Measurements from ENCODE around the gene MEF2A. TPM values are rescaled to one million over a fixed set of nuclear protein-coding genes. Genes with fewer than 3 reads are reported as not detected.
"Not testable (repeated sequence)": the region's sequence is repeated elsewhere in the genome, so short reads cannot be mapped to it uniquely, and the experiment has no call there.

Gene MEF2A
- total RNA-seq, 1 donor from 2014 or later = 25.5 TPM

- peak; percentile 97 for ATAC-seq
These were observed 85.4 kb downstream of the MEF2A start for GRCh38 chr15:99651023-99651807.

- no peak for ATAC-seq
These were observed 90.4 kb downstream of the MEF2A start for GRCh38 chr15:99656205-99656604.

- no peak for ATAC-seq
These were observed 92.2 kb downstream of the MEF2A start for GRCh38 chr15:99657996-99658395.

- no peak for ATAC-seq
These were observed 97.1 kb downstream of the MEF2A start for GRCh38 chr15:99662903-99663302.

- ATAC-seq = not testable (repeated sequence)
These were observed 100.3 kb downstream of the MEF2A start for GRCh38 chr15:99666073-99666472.

GRCh38 chr15:99668533-99669182 lies 102.9 kb downstream of the MEF2A start:
- ATAC-seq = no peak

- no peak for ATAC-seq
These were observed 103.5 kb downstream of the MEF2A start for GRCh38 chr15:99669250-99669649.

GRCh38 chr15:99671926-99672635 lies 106.3 kb downstream of the MEF2A start:
- no peak for ATAC-seq

GRCh38 chr15:99673111-99673510 lies 107.3 kb downstream of the MEF2A start:
- ATAC-seq = no peak

GRCh38 chr15:99674279-99674678 lies 108.5 kb downstream of the MEF2A start:
- no peak for ATAC-seq

GRCh38 chr15:99677540-99678134 lies 111.9 kb downstream of the MEF2A start:
- no peak for ATAC-seq

- no peak for ATAC-seq
These were observed 114.5 kb downstream of the MEF2A start for GRCh38 chr15:99680276-99680675.

GRCh38 chr15:99681990-99682389 lies 116.2 kb downstream of the MEF2A start:
- no peak for ATAC-seq

- ATAC-seq = peak; percentile 35
These were observed 116.7 kb downstream of the MEF2A start for GRCh38 chr15:99682455-99682854.

GRCh38 chr15:99683000-99683670 lies 117.4 kb downstream of the MEF2A start:
- ATAC-seq = no peak

- no peak for ATAC-seq
These were observed 120.5 kb downstream of the MEF2A start for GRCh38 chr15:99686290-99686689.

- ATAC-seq = no peak
These were observed 127.0 kb downstream of the MEF2A start for GRCh38 chr15:99692825-99693224.

- ATAC-seq = no peak
These were observed 130.3 kb downstream of the MEF2A start for GRCh38 chr15:99696096-99696495.

GRCh38 chr15:99702895-99703602 lies 137.3 kb downstream of the MEF2A start:
- ATAC-seq = no peak

- peak; percentile 76 for ATAC-seq
These were observed 138.0 kb downstream of the MEF2A start for GRCh38 chr15:99703603-99704443.

GRCh38 chr15:99704444-99704838 lies 138.7 kb downstream of the MEF2A start:
- peak; percentile 78 for ATAC-seq
